ENCODE measurements around the gene NUP210L. TPM values are rescaled to one million over a fixed set of nuclear protein-coding genes. Genes with fewer than 3 reads are reported as not detected.
"Not testable (repeated sequence)": the region's sequence is repeated elsewhere in the genome, so short reads cannot be mapped to it uniquely, and the experiment has no call there.

Gene NUP210L
- total RNA-seq, 1 donor from 2014 or later = not detected

- Histone ChIP-seq H3K27me3 (ENCODE audit: control insufficient read depth, insufficient read depth, low read length) (no peaks in the 10 kb centered on the region), H3K36me3 (ENCODE audit: control insufficient read depth, insufficient read depth, low read length) (no peaks in the 10 kb centered on the region), H3K4me3 (ENCODE audit: low read depth, low read length) (no peak overlapping the region)
- DNase-seq (ENCODE audit: low read depth) = no peak
- no peak for TF ChIP-seq CTCF (IDR thresholded peaks at IDR 0.05; ENCODE audit: insufficient read depth, low read length, poor library complexity, severe bottlenecking)
These were observed 79.1 kb downstream of the NUP210L start for GRCh38 chr1:154075746-154076145.

GRCh38 chr1:154062309-154062708 is 92.6 kb downstream of the NUP210L start:
- DNase-seq (ENCODE audit: low read depth) = no peak
- Histone ChIP-seq H3K4me3 (ENCODE audit: low read depth, low read length) (no peak overlapping the region), H3K36me3 (ENCODE audit: control insufficient read depth, insufficient read depth, low read length) (no peaks in the 10 kb centered on the region), H3K27me3 (ENCODE audit: control insufficient read depth, insufficient read depth, low read length) (no peaks in the 10 kb centered on the region)
- TF ChIP-seq CTCF (IDR thresholded peaks at IDR 0.05; ENCODE audit: insufficient read depth, low read length, poor library complexity, severe bottlenecking) = no peak

GRCh38 chr1:154047436-154047835 is 107.4 kb downstream of the NUP210L start:
- H3K4me3 ChIP-seq (ENCODE audit: low read depth, low read length); H3K27me3 ChIP-seq (ENCODE audit: control insufficient read depth, insufficient read depth, low read length); H3K36me3 ChIP-seq (ENCODE audit: control insufficient read depth, insufficient read depth, low read length); DNase-seq (ENCODE audit: low read depth): not testable (repeated sequence)

GRCh38 chr1:154033697-154034096 is 121.2 kb downstream of the NUP210L start:
- DNase-seq (ENCODE audit: low read depth); H3K27me3 ChIP-seq (ENCODE audit: control insufficient read depth, insufficient read depth, low read length); H3K4me3 ChIP-seq (ENCODE audit: low read depth, low read length); H3K36me3 ChIP-seq (ENCODE audit: control insufficient read depth, insufficient read depth, low read length): not testable (repeated sequence)

- no peaks in the 10 kb centered on the region for H3K27me3 ChIP-seq (ENCODE audit: control insufficient read depth, insufficient read depth, low read length)
- DNase-seq (ENCODE audit: low read depth) = no peak
- H3K4me3 ChIP-seq (ENCODE audit: low read depth, low read length) = no peak overlapping the region
- TF ChIP-seq CTCF (IDR thresholded peaks at IDR 0.05; ENCODE audit: insufficient read depth, low read length, poor library complexity, severe bottlenecking) = no peak
- no peaks in the 10 kb centered on the region for H3K36me3 ChIP-seq (ENCODE audit: control insufficient read depth, insufficient read depth, low read length)
These were observed 134.9 kb downstream of the NUP210L start for GRCh38 chr1:154019940-154020339.

GRCh38 chr1:154019269-154019668 is 135.6 kb downstream of the NUP210L start:
- TF ChIP-seq CTCF (IDR thresholded peaks at IDR 0.05; ENCODE audit: insufficient read depth, low read length, poor library complexity, severe bottlenecking) = no peak
- DNase-seq (ENCODE audit: low read depth) = no peak
- no peaks in the 10 kb centered on the region for H3K36me3 ChIP-seq (ENCODE audit: control insufficient read depth, insufficient read depth, low read length)
- no peaks in the 10 kb centered on the region for H3K27me3 ChIP-seq (ENCODE audit: control insufficient read depth, insufficient read depth, low read length)
- H3K4me3 ChIP-seq (ENCODE audit: low read depth, low read length) = no peak overlapping the region

- Histone ChIP-seq H3K4me3 (ENCODE audit: low read depth, low read length) (no peak overlapping the region), H3K27me3 (ENCODE audit: control insufficient read depth, insufficient read depth, low read length) (no peaks in the 10 kb centered on the region), H3K36me3 (ENCODE audit: control insufficient read depth, insufficient read depth, low read length) (no peaks in the 10 kb centered on the region)
- DNase-seq (ENCODE audit: low read depth) = no peak
- no peak for TF ChIP-seq CTCF (IDR thresholded peaks at IDR 0.05; ENCODE audit: insufficient read depth, low read length, poor library complexity, severe bottlenecking)
These were observed 140.5 kb downstream of the NUP210L start for GRCh38 chr1:154014154-154014907.

GRCh38 chr1:154012543-154012942 is 142.3 kb downstream of the NUP210L start:
- not testable (repeated sequence) for H3K4me3 ChIP-seq (ENCODE audit: low read depth, low read length); DNase-seq (ENCODE audit: low read depth); H3K36me3 ChIP-seq (ENCODE audit: control insufficient read depth, insufficient read depth, low read length)

More at GRCh38 chr1:154012543-154012942, 142.3 kb downstream of the NUP210L start:
- H3K27me3 ChIP-seq (ENCODE audit: control insufficient read depth, insufficient read depth, low read length) = not testable (repeated sequence)

Measured in kidney epithelial cell (primary cell).